ENCODE results near the gene CENPP.

- TF ChIP-seq ELF4 (IDR thresholded peaks at IDR 0.05) (no peak), HDGF (IDR thresholded peaks at IDR 0.05; ENCODE audit: borderline replicate concordance) (no peak), BHLHE40 (IDR thresholded peaks at IDR 0.05; ENCODE audit: borderline replicate concordance) (no peak), LEF1 (IDR thresholded peaks at IDR 0.05; ENCODE audit: borderline replicate concordance) (no peak), SUZ12 (IDR thresholded peaks at IDR 0.05) (no peak), FOXK2 (IDR thresholded peaks at IDR 0.05) (no peak), FOXM1 (IDR thresholded peaks at IDR 0.05; ENCODE audit: borderline replicate concordance) (no peak), CTBP1 (IDR thresholded peaks at IDR 0.05; ENCODE audit: borderline replicate concordance) (no peak), FOXA1 (IDR thresholded peaks at IDR 0.05) (no peak), SP1 (IDR thresholded peaks at IDR 0.05) (no peak), ARNT (IDR thresholded peaks at IDR 0.05) (no peak), L3MBTL2 (conservative IDR thresholded peaks at IDR 0.05) (no peak)
Observed at GRCh38 chr9:92439921-92440750, 114.4 kb downstream of the CENPP start.
